ENCODE data around the gene ATP5F1D.

ATP5F1D gene

DNA sequence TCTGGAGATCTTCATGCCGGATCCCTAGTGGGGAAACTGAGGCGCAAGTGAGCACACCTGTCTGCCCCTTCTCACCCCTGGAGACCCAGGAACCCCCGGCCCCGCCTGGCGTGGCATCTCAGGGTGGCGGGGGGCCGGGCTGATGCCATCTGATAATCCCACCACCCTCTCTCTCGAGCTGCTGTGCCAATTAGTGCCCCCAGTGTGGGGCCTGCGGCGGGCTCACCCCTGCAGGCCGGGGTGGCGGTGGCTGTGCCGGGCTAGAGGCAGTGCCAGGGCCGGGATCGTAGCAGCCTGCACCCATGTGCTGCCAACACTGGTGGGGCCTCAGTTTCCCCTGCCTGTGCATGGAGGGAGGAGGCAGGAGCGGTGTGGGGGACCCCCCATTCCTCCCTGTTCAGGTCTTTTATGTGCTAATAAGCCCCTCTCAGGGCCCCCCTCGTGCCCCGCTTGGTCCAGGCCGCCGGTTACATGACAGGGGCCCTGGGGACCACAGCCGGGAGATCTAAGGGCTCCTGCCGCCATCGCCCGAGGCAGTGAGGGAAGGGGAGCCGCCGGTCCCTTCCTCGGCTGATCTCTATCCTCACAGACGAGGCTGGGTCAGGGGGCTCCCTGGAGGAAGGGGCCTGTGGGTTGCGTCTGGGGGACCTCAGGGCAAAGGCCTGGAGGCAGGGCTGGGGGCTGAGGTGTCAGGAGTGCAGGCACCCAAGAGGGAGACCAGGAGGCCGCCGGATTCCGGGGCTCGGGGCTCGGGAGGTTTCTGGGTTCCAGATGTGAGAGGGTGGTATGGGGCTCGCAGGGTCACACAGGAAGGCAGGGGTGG is 52.4 kb downstream of the ATP5F1D start:
- no peak for DNase-seq (ENCODE audit: low read depth, low spot score)

All from ELF-1 (cell line).